HG03066 (cell line): ENCODE data around the gene SDK1.
"Not testable (repeated sequence)": the region's sequence is repeated elsewhere in the genome, so short reads cannot be mapped to it uniquely, and the experiment has no call there.

Experiments used
- ATAC-seq: cut with Tn5 transposase; IDR thresholded peaks from one replicate; pipeline ENCODE4 v1.9.1; 2021; ENCODE audit warnings: low read depth; ENCODE audit not compliant: unreplicated experiment

The SDK1 gene

GRCh38 chr7:4074994-4075393 lies 773.9 kb downstream of the SDK1 start:
- ATAC-seq: no peak

GRCh38 chr7:4076701-4077294 lies 775.7 kb downstream of the SDK1 start:
- ATAC-seq: no peak

- ATAC-seq: no peak
These were observed 776.9 kb downstream of the SDK1 start for GRCh38 chr7:4077980-4078379.

GRCh38 chr7:4078580-4078979 lies 777.5 kb downstream of the SDK1 start:
- ATAC-seq: no peak

GRCh38 chr7:4079366-4079765 lies 778.3 kb downstream of the SDK1 start:
- no peak for ATAC-seq

GRCh38 chr7:4079956-4080355 lies 778.9 kb downstream of the SDK1 start:
- ATAC-seq: no peak

GRCh38 chr7:4080954-4081353 lies 779.9 kb downstream of the SDK1 start:
- no peak for ATAC-seq

GRCh38 chr7:4083513-4083912 lies 782.5 kb downstream of the SDK1 start:
- ATAC-seq: no peak

GRCh38 chr7:4084271-4084670 lies 783.2 kb downstream of the SDK1 start:
- ATAC-seq: no peak

- ATAC-seq: no peak
These were observed 785.1 kb downstream of the SDK1 start for GRCh38 chr7:4085937-4086691.

GRCh38 chr7:4086723-4087122 lies 785.7 kb downstream of the SDK1 start:
- ATAC-seq: no peak

GRCh38 chr7:4091767-4092166 lies 790.7 kb downstream of the SDK1 start:
- no peak for ATAC-seq

GRCh38 chr7:4093035-4093434 lies 792.0 kb downstream of the SDK1 start:
- ATAC-seq: no peak

- no peak for ATAC-seq
These were observed 792.4 kb downstream of the SDK1 start for GRCh38 chr7:4093483-4093882.

- ATAC-seq: not testable (repeated sequence)
These were observed 793.1 kb downstream of the SDK1 start for GRCh38 chr7:4094158-4094557.

GRCh38 chr7:4097001-4097609 lies 796.1 kb downstream of the SDK1 start:
- ATAC-seq: no peak

GRCh38 chr7:4098169-4098568 lies 797.1 kb downstream of the SDK1 start:
- ATAC-seq: no peak

- no peak for ATAC-seq
These were observed 798.6 kb downstream of the SDK1 start for GRCh38 chr7:4099651-4100050.

GRCh38 chr7:4100148-4100547 lies 799.1 kb downstream of the SDK1 start:
- ATAC-seq: no peak

GRCh38 chr7:4100691-4101090 lies 799.6 kb downstream of the SDK1 start:
- ATAC-seq: no peak

GRCh38 chr7:4102231-4102841 lies 801.3 kb downstream of the SDK1 start:
- ATAC-seq: no peak
